ENCODE data around the gene MYRIP.

GRCh38 chr3:39927479-39927878 is 118.1 kb downstream of the MYRIP start:
- TF ChIP-seq, protein P1, sequence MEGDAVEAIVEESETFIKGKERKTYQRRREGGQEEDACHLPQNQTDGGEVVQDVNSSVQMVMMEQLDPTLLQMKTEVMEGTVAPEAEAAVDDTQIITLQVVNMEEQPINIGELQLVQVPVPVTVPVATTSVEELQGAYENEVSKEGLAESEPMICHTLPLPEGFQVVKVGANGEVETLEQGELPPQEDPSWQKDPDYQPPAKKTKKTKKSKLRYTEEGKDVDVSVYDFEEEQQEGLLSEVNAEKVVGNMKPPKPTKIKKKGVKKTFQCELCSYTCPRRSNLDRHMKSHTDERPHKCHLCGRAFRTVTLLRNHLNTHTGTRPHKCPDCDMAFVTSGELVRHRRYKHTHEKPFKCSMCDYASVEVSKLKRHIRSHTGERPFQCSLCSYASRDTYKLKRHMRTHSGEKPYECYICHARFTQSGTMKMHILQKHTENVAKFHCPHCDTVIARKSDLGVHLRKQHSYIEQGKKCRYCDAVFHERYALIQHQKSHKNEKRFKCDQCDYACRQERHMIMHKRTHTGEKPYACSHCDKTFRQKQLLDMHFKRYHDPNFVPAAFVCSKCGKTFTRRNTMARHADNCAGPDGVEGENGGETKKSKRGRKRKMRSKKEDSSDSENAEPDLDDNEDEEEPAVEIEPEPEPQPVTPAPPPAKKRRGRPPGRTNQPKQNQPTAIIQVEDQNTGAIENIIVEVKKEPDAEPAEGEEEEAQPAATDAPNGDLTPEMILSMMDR (IDR thresholded peaks at IDR 0.05), result no peak
- TF ChIP-seq POLR2AphosphoS5 (IDR thresholded peaks at IDR 0.05) (no peak), POLR2A (IDR thresholded peaks at IDR 0.05) (no peak)
